Suppressor macrophage (primary cell): Measurements from ENCODE around the gene TBC1D22B.
"Not testable (repeated sequence)": the region's sequence is repeated elsewhere in the genome, so short reads cannot be mapped to it uniquely, and the experiment has no call there.

ENCODE experiments used
- DNase-seq, 4 experiments: peaks; one replicate each; pipeline ENCODE4 v3.0.0-alpha.2; 2020 to 2022

TBC1D22B gene

DNA sequence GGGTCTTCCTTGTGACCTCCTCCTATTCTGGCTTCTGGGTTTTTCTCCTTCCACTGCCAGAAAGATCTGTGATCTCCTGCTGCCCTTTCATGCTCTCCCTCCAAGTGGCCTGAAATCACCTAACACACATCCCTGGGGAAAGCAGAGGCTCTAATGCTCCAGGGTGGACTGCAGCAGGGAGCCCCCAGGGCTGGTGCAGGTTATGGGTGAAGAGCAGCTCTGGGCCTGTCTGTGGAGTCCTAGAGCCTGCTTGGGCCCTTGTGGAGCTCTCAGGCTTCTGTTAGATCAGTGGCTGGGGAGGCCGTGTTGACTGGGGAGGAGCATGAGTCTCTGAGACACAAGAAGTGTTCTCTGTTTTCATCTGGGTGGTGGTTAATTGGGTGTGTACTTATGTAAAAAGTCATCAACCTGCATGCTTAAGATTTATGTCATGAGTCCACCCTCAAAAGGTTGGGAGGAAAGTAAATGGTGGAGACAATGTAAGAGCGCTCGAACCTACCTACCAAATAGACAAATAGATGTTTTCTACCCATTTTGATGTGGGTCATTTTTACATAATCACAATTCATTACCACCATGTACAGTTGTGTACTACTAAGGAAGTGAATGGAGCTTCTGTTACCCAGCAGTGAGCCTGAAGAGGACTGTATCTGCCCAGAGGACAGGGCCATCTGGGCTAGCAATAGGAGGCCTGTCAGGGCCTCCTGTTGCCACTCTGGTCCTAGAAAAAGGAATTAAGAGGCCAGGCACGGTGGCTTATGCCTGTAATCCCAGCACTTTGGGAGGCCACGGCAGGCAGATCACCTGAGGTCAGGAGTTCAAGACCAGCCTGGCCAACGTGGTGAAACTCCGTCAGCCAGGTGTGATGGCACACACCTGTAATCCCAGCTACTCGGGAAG, 64.2 kb downstream of the TBC1D22B start:
- no peak for DNase-seq

DNA sequence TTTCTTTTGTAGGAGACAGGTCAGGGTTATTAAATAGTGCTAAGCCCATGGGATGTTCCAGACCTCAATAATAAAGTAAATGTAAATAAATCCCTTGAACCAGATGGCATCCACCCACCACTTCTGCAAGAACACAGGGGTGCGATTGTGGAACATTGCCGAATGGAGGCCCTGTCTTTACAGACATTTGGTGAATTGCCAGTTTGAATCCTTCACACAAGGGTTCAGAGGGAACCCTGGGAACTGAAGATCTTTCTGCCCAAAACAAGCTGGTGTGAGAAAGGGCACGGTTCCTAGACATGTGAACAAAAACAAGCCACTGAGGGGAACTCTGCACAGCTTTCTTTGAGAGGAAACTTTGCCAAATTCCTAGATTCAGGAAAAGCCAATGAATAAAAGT, 66.0 kb downstream of the TBC1D22B start:
- no peak for DNase-seq

DNA sequence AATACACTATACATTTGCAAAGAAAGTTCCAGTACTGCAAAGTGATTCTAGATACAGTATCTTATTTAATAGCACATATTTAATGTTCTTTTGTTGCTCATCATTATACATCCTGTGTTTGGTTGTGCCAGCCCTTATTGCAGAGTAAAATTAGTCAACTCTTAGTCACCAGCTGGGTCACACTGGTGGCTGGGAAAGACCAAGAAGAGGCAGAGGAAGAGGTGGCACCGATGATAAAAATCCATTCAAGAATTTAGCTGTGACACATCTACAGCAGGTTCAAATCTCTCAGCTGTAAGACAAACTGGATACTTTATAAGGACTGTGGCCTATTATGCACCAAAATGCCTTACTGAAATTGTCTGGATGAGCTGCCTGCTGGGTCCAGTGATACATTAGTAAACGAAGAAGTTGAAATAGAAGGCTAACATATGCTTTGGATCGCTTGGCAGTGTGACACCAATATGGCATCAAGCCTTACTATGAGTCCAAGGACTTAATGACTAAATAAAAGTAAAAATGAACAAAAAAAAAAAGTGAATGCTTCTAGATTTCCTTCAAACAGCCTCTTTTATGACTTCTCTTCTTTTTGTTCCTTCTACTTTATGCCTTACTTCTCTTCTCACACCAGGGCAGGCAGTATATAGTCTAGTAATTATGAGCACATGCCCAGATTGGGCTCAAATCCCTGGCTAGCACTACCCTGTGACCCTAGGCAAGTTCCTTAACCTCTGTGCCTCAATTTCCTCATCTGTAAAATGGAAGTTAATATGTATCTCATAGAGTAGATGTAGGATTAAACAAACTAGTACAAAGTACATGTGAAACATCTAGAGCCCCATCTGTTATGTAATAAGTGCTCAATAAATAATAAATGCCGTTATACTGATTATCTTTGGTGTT, 66.8 kb downstream of the TBC1D22B start:
- peak; percentile 49 to 71 (median 58) for DNase-seq

- not testable (repeated sequence) for DNase-seq
Observed at GRCh38 chr6:37330345-37330744, 72.8 kb downstream of the TBC1D22B start.

DNA sequence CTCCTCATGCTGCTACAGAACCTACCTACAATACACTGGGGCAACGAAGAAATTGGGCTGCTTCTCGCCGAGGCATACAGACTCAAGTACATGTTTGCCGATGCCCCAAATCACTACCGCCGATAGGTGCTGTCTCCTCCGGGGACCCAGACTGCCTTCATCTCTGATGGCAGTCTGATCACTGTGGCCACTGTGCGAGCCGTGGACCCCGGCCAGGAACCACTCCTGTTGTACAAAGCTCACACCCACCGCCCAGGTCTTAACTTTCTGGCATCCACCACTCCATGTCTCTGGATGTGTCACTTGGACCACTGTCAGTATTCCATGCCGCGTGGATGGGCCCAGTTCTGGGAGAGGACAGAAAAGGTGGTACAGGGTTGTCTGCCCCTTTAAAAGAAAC, 73.5 kb downstream of the TBC1D22B start:
- DNase-seq = no peak

DNA sequence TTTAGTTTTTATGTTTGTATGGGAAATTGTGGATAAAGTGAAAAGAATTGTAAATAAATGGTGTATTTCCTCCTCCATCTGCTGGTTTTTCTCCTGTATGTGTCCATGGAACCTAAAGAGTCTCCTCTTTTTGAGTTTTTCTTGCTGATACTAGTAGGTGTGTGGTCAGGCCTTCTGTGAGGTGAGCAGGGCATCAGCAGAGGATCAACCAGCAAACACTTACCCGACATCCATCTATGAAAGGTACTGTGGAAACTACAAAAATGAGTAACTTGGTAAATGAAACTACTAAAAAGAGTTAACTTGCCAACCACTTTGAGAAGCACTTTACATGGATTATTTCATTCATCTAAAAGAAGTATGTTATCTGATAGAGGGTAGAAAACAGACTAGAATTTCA, 75.3 kb downstream of the TBC1D22B start:
- DNase-seq = no peak

DNA sequence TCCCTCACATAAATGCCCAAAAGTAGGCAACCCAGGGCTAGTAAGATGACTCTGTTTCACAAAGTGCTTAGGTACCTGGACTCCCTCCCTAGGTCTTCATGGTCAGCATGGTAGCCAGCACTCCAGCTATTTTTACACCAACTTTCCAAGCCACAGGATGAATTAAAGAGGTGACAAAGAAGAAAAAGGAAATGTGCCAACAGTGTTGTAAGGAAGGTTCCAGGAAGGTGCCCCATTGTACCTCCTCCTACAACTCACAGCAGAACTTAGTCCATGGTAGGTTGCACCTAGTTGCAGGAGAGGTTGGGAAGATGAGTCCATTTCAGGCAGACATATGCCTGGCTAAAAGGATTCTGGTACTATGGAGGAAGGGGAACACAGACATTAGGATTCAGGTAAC, 76.5 kb downstream of the TBC1D22B start:
- no peak for DNase-seq

DNA sequence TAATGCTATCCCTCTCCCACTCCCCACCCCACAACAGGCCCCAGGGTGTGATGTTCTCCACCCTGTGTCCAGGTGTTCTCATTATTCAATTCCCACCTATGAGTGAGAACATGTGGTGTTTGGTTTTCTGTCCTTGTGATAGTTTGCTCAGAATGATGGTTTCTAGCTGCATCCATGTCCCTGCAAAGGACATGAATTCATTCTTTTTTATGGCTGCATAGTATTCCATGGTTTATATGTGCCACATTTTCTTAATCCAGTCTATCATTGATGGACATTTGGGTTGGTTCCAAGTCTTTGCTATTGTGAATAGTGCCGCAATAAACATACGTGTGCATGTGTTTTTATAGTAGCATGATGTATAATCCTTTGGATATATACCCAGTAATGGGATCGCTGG, 80.7 kb downstream of the TBC1D22B start:
- DNase-seq = not testable (repeated sequence)

DNA sequence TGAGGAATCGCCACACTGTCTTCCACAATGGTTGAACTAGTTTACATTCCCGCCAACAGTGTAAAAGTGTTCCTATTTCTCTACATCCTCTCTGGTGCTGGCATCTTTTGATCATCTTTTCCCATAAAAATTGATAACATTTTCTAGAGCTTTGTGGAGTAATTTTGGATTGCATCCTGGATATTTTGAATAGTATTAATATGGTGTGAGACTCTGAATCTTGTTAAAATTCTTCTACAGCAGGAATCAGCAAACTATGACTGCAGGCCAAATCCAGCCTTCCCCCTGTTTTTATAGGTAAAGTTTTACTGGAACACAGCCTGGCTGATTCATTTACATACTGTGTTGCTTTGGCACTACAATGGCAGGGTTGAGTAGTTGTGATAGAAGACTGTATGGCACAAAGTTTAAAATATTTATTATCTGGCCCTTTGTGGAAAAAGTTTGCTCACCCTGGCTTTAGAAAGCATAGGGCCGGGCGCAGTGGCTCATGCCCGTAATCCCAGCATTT, 81.2 kb downstream of the TBC1D22B start:
- DNase-seq = no peak

DNA sequence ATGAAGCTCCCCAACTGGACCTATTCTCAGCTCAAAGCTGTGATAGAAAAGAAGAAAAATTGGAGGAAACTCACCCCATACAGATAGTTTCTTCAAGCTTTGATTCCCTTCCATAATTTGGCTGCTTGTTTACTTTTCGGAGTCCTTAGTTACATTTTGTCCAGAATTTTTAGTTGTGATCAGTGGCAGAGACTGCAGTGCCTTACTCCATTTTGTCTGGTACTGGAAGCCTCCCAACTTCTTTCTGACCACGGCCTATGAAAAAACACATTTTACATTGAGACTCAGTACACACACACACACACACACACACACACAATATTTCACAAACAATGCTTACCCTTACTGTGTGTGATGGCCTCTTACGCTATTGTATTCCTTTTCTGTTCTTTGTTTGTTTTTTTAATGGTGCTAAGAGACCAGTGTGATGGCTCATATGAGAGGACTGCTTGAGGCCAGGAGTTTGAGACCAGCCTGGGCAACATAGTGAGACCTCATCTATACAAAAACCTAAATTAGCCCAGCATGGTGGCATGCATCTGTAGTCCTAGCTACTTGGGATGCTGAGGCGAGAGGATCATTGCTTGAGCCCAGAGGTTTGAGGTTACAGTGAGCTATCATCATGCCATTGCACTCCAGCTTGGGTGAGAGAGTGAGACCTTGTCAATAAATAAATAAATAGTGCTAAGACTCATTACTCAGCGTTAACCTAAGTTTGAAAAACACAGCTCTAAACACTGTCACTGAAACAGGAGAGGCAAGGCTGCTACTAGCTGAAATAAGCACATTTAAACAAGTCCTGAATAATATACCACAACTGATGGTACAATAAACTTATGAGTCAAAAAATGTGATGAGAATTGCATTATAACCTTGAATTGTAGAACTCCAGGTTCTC, 82.4 kb downstream of the TBC1D22B start:
- no peak for DNase-seq

- no peak for DNase-seq
Observed at GRCh38 chr6:37340639-37340943, 83.0 kb downstream of the TBC1D22B start.

DNA sequence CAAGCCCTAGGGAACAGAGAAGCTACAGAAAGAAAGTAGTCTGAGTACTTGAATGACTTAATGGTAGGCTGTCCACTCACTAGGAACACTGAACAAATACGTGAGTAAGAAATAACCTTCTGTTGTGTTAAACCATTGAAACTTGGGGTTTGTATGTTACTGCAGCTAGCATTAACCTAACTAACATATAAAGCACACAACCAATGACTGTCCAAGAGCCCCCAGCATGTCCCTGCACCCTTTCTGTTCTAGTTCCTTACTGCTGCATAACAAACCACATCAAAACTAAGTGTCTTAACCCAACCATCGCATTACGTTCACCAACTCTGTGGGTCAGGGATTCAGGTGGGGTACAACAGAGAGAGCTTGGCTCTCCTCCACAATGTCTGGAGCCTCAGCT, 85.7 kb downstream of the TBC1D22B start:
- no peak for DNase-seq

GRCh38 chr6:37344308-37344707, 86.7 kb downstream of the TBC1D22B start:
- DNase-seq = no peak

GRCh38 chr6:37345804-37346203, 88.2 kb downstream of the TBC1D22B start:
- not testable (repeated sequence) for DNase-seq

DNA sequence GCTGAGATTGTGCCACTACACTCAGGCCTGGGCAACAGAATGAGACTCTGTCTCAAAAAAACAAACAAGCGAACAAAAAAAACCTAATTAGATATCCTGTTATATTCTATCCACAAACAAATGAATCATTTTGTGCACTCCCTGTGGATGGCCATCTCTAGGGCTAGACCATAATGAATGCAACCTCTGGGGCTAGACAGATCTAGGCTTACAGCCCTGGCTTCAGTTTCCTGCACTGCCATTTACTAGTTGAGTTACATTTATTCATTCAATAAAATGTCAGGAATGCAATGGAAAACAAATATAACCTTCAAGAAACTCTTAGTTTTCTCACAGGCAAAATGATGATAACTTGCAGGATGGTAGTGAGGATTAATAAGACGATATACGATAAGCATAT, 89.6 kb downstream of the TBC1D22B start:
- DNase-seq = no peak

DNA sequence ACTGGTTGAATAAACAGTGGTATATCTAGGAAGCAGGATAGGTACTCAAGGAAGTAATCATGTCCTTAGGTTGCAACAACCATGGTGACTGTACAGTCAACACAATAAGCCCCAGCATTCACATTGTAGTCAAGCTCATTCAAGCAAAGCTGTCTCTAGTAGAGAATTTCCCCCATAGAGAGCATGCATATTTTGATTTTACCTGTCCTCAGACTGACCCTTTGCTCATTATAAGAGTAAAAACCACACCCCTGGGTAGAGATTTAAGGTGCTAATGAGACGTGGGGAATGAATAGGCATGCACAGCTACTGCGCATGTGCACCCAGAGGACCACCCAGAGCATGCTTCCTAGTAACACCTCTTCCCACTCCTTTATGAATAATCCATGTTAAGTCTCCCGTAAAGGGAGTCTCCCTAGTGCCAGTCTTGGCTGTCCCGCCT, 90.1 kb downstream of the TBC1D22B start:
- no peak for DNase-seq

GRCh38 chr6:37351027-37351426, 93.5 kb downstream of the TBC1D22B start:
- DNase-seq = no peak

GRCh38 chr6:37352384-37352783, 94.8 kb downstream of the TBC1D22B start:
- DNase-seq = no peak

- DNase-seq = peak; percentile 87 to 95 (median 92)
Observed at GRCh38 chr6:37353761-37354525, 96.4 kb downstream of the TBC1D22B start, which contains the start of gene RNF8. Gene RNF8, plus strand, starts transcription at chr6:37353983. Its CDS starts 182 bp downstream, at chr6:37354165.

DNA sequence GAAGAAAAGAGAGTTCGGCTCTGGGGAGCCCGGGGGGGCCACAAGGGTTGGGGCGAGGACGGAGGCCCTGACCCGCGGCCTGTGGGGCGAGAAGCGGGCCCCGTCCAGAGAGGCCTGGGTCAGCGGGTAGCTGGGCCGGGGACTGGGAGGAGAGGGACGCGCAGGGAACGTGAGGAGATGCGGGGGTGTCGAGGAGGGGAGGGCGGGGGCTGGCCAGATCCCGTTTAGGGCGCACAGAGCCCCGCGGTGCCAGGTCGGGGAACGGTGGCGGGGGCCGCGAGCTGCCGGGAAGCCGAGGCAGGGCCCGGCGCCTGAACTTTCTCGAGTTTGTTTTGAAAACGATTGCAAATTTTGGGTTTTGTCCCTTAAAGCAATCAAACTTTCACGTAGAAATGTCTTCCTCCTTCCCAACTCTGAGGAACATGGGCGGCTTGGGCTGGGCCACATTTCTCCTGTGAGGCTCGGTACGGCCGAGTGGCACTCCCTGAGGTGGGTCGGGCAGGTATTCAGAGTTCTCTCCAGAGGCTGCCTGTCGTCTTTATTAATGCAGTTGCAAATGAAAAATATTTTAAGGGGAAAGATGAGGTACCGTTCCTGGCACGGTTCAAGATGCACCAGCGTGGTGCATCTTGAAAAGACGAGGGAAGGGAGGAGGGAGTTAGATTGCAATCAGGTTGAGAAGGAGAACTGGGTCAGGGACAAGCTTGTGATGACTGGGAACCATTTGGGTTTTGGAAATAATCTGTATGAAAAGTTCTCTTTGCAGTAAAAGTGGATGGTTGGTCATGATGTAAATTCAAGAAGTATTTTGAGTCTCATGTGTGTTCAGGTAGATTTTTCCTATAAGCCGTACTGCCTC, 97.2 kb downstream of the TBC1D22B start:
- peak; percentile 15 to 53 (median 24) for DNase-seq
